Endothelial cell (in vitro differentiated cells): ENCODE results near the gene ALDH2. TPM values are rescaled to one million over a fixed set of nuclear protein-coding genes. Genes with fewer than 3 reads are reported as not detected.

ENCODE experiments used
- DNase-seq: peaks from one replicate; pipeline ENCODE4 v3.0.0; 2021; ENCODE audit warnings: low spot score
- H3K27ac Mint-ChIP-seq: one replicate; pipeline ENCODE4 v1.8.0; 2021; ENCODE audit warnings: mixed read lengths, inconsistent platforms; ENCODE audit not compliant: unreplicated experiment
- H3K27me3 Mint-ChIP-seq: one replicate; pipeline ENCODE4 v1.8.0; 2021; ENCODE audit warnings: mild to moderate bottlenecking, moderate library complexity, mixed read lengths, inconsistent platforms; ENCODE audit not compliant: unreplicated experiment
- H3K36me3 Mint-ChIP-seq: one replicate; pipeline ENCODE4 v1.8.0; 2021; ENCODE audit warnings: mild to moderate bottlenecking, low read depth, mixed read lengths, inconsistent platforms; ENCODE audit not compliant: unreplicated experiment
- H3K4me1 Mint-ChIP-seq: one replicate; pipeline ENCODE4 v1.8.0; 2021; ENCODE audit warnings: mild to moderate bottlenecking, mixed read lengths, inconsistent platforms; ENCODE audit not compliant: unreplicated experiment
- H3K4me3 Mint-ChIP-seq: one replicate; pipeline ENCODE4 v1.8.0; 2021; ENCODE audit warnings: mild to moderate bottlenecking, mixed read lengths, inconsistent platforms; ENCODE audit not compliant: unreplicated experiment
- H3K9me3 Mint-ChIP-seq: one replicate; pipeline ENCODE4 v1.8.0; 2021; ENCODE audit warnings: mixed read lengths, inconsistent platforms; ENCODE audit not compliant: unreplicated experiment
- total RNA-seq: library from RNA; stranded (reverse); fragmentation: NEBNext Ultra II Directional; extraction: Animal tissue kit (Norgen Biotek cat#: 25700); gene quantifications from one replicate; pipeline ENCODE4 v1.2.1, GENCODE V29; 2021; ENCODE audit not compliant: unreplicated experiment
- TF ChIP-seq, protein P1 (sequence below): fragments of 200-600 bp; sonication (generic); IDR thresholded peaks from one replicate; pipeline ENCODE4 v1.5.0; 2021; ENCODE audit warnings: antibody characterized with exemption; ENCODE audit not compliant: unreplicated experiment

ALDH2 gene
- total RNA-seq, 1 donor from 2014 or later = 98.5 TPM

DNA sequence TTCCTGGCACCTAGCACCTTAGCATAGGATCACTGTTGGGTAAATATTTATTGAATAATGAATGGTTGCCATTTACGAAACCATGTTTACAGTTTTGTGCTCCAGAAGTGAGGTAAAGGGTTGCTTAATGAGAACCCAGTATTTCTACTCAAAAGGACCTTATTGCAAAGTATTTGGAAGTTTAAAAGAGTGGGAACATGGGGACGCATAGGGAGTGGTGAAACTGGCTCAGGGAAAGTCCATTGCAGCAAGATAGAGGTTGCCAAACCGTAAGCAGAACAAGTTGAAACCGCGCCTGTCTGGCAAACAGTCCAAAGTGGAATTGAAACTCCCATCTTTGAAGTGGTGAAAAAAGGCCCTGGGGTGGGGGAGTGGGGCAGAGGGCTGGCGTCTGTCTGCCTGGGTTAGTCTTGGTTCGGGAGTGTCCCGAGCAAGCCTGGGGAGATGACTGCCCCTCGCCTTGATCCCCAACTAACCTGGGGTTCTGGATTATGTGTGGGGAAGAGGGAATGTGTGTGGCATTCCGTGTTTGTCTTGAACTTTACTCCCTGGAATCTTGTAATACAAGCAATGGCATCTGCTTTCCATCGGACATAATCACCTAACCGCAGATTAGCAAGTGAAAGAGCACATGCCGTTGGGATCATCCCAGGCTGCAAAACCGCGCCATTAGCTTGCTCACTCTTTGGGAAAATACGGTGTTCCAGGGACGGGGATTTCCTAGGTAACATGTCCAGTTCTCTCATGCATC, 7.2 kb downstream of the ALDH2 start:
- no peak for DNase-seq
- Mint-ChIP-seq H3K27me3 (peaks cover 2% of the 10 kb centered on the region), H3K27ac (no peak overlapping the region), H3K36me3 (peaks cover 3% of the 10 kb centered on the region), H3K4me3 (no peak overlapping the region), H3K4me1 (peaks cover 28% of the 10 kb centered on the region), H3K9me3 (no peaks in the 10 kb centered on the region)
- TF ChIP-seq, protein P1, sequence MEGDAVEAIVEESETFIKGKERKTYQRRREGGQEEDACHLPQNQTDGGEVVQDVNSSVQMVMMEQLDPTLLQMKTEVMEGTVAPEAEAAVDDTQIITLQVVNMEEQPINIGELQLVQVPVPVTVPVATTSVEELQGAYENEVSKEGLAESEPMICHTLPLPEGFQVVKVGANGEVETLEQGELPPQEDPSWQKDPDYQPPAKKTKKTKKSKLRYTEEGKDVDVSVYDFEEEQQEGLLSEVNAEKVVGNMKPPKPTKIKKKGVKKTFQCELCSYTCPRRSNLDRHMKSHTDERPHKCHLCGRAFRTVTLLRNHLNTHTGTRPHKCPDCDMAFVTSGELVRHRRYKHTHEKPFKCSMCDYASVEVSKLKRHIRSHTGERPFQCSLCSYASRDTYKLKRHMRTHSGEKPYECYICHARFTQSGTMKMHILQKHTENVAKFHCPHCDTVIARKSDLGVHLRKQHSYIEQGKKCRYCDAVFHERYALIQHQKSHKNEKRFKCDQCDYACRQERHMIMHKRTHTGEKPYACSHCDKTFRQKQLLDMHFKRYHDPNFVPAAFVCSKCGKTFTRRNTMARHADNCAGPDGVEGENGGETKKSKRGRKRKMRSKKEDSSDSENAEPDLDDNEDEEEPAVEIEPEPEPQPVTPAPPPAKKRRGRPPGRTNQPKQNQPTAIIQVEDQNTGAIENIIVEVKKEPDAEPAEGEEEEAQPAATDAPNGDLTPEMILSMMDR = no peak

DNA sequence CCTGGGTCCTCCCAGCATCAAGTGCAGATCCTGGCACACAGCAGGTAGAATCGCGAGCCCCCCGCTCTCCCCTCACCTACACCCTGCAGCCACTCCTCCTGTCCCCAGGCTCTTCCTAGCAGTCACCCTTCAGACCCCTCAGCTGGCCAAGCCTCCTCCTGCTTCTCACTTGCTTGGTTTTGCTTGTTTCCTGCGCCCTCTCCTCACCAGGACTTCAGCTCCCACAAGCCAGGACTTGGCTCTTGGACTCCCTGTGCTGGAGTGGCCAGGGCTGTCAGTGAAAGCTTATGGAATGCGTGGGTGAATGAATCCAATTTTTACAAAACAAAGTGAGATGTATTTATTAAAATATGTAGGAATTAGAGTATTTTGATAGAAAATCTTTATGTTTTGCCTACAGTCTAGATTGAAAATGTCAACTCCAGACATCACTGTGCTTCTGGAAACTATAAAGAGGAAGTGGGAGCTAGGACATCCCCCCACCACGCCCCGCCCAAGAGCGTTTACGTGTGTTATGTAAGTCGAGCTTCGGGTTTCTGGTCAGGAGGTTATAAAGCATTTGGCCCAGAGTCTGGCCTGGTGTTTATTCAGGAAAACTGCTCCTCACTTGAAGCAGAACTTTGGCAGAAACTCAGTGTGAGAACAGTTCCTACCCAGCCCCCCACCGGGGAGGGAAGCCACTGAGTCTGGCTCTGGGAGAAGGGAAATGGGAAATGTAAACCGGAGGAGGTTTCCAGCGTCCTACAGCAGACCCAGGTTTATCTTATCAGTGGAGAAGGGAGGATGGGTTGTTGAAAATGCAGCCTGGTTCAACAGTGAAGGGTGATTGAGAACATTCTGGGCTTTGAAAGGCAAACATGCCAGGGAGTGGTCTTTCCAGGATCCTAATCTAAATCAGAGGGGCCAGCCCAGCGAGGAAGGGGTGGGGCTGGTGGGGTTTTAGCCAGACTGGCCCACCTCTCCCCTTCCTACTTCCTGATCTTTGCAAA, 8.8 kb downstream of the ALDH2 start:
- H3K27me3 Mint-ChIP-seq = no peaks in the 10 kb centered on the region
- peak overlapping the region; percentile 66 for H3K4me3 Mint-ChIP-seq
- H3K9me3 Mint-ChIP-seq = no peaks in the 10 kb centered on the region
- TF ChIP-seq, protein P1 = no peak
- peaks cover 28% of the 10 kb centered on the region for H3K4me1 Mint-ChIP-seq
- DNase-seq = no peak
- peak overlapping the region; percentile 96 for H3K27ac Mint-ChIP-seq
- peaks cover 8% of the 10 kb centered on the region for H3K36me3 Mint-ChIP-seq

DNA sequence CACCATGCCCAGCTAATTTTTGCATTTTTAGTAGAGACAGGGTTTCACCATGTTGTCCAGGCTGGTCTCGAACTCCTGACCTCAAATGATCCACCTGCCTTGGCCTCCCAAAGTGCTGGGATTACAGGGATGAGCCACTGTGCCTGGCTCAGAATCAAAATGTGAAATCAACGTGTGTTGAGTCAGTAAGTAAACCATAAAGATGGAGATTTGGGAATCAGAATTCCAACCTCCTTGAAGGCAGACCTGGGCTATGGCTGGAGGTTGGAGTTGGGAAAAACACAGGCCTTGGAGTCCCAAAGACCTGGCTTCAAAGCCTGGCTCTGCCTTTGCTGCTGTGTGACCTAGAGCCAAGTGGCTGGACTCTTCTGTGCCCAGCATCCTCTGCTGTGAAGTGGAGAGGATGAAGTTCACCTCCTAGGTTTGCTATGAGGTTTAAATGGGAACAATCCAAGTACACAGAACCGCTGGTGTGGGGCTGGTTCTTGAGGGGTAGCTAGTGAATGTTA, 10.2 kb downstream of the ALDH2 start:
- H3K27ac Mint-ChIP-seq = no peak overlapping the region
- H3K27me3 Mint-ChIP-seq = no peaks in the 10 kb centered on the region
- TF ChIP-seq, protein P1 = no peak
- H3K4me3 Mint-ChIP-seq = no peak overlapping the region
- peaks cover 13% of the 10 kb centered on the region for H3K36me3 Mint-ChIP-seq
- H3K4me1 Mint-ChIP-seq = peaks cover 28% of the 10 kb centered on the region
- H3K9me3 Mint-ChIP-seq = no peaks in the 10 kb centered on the region
- DNase-seq = no peak

DNA sequence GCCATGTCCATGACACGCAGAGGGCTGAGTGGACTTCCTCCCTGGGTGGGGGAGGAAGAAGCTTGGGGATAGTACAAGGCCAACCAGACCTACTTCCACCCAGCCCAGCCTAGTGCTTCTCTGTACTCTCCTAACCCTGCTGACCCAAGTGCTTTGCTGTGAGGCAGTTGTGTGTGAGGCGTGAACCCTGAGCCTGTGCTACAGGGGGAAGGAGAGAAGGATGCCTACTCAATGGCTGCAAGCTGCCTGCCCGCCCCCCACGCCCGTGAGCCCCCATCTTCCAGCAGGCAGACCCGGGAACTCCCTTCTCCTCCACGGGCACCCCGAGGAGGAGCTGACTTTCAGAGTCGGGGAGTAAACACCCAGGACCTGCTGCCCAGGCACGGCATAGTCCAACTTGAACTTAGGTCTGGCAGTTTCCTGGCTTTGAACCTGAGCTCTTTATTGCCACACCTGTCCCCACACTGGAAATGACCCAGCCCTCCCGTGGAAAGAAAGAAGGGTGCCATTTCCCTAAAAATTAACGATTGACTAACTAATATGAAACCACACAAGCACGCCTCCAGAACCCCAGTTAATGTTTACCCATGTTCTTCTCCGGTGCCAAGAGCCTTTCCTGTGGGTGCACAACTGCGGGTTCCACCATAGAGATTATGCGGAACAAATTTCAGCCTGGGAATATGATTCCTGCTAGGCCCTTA, 10.8 kb downstream of the ALDH2 start:
- no peaks in the 10 kb centered on the region for H3K27me3 Mint-ChIP-seq
- H3K4me3 Mint-ChIP-seq = peak overlapping the region; percentile 34
- peaks cover 28% of the 10 kb centered on the region for H3K4me1 Mint-ChIP-seq
- H3K27ac Mint-ChIP-seq = no peak overlapping the region
- no peak for DNase-seq
- no peaks in the 10 kb centered on the region for H3K9me3 Mint-ChIP-seq
- peaks cover 15% of the 10 kb centered on the region for H3K36me3 Mint-ChIP-seq
- TF ChIP-seq, protein P1 = no peak
